ENCODE data around the gene TBL1Y. TPM values are rescaled to one million over a fixed set of nuclear protein-coding genes. Genes with fewer than 3 reads are reported as not detected.

Gene TBL1Y
- total RNA-seq, 1 experiment from 2014 or later = not detected

DNA sequence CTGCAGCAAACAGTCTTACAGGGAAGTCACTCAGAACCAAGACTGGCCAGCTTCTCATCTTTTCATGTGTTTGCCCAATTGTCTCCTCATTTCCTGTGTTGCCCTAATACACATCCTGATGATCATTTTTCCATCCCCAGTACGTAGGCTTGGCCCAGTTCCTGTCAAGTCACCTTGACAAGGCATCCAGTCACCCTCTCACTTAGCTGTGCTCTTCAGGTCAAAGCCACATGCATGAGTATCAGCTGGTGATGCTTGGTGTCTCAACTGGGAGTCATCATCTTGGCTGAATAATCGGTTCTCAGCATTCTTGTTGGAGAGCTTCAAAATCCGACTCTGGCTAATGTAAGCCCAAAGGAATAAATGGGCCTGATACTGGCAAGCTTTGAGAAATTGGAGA lies 186.5 kb downstream of the TBL1Y start (continued):
- TF ChIP-seq, protein P1, sequence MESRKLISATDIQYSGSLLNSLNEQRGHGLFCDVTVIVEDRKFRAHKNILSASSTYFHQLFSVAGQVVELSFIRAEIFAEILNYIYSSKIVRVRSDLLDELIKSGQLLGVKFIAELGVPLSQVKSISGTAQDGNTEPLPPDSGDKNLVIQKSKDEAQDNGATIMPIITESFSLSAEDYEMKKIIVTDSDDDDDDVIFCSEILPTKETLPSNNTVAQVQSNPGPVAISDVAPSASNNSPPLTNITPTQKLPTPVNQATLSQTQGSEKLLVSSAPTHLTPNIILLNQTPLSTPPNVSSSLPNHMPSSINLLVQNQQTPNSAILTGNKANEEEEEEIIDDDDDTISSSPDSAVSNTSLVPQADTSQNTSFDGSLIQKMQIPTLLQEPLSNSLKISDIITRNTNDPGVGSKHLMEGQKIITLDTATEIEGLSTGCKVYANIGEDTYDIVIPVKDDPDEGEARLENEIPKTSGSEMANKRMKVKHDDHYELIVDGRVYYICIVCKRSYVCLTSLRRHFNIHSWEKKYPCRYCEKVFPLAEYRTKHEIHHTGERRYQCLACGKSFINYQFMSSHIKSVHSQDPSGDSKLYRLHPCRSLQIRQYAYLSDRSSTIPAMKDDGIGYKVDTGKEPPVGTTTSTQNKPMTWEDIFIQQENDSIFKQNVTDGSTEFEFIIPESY (IDR thresholded peaks at IDR 0.05; ENCODE audit: extremely low read depth, insufficient replicate concordance, low read length) = no peak
- no peak for TF ChIP-seq TCF7L2 (IDR thresholded peaks at IDR 0.05; ENCODE audit: borderline replicate concordance, extremely low read depth, insufficient read depth, insufficient read length)

DNA sequence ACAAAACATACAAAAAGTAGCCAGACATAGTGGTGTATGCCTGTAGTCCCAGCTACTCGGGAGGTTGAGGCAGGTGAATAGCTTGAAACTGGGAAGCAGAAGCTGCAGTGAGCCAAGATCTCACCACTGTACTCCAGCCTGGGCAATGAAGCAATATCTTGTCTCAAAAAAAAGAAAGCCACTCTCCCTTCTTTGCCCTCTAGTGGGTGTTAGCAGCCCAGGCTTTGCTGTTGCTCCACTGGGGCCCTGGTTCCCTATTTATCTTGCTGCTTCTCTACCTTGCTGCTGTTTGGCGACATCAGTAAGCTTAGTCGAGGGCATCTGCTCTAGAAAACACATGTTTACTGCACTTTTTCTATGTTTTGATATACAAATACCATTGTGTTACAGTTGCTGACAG lies 189.2 kb downstream of the TBL1Y start:
- Histone ChIP-seq H3K9ac (ENCODE audit: low read length) (no peak overlapping the region), H3K4me1 (ENCODE audit: control insufficient read depth in 1 of 2, insufficient read depth in 2 of 2, low read length in 2 of 2) (no peaks in the 10 kb centered on the region), H3K9me2 (ENCODE audit: insufficient read depth) (no peaks in the 10 kb centered on the region), H3K4me2 (ENCODE audit: low read length) (no peak overlapping the region), H3K36me3 (ENCODE audit: control insufficient read depth in 1 of 2, insufficient read depth in 2 of 2, low read length in 2 of 2) (no peaks in the 10 kb centered on the region), H3K79me2 (ENCODE audit: insufficient read depth, low read length) (no peaks in the 10 kb centered on the region), H3K9me3 (ENCODE audit: control insufficient read depth in 1 of 2, insufficient read depth in 1 of 2, low read depth in 1 of 2, low read length in 2 of 2) (no peaks in the 10 kb centered on the region), H4K20me1 (ENCODE audit: insufficient read depth) (no peaks in the 10 kb centered on the region), H3K27ac (ENCODE audit: low read depth, low read length) (no peak overlapping the region), H3K27me3 (ENCODE audit: insufficient read depth, low read length) (no peaks in the 10 kb centered on the region), H3K4me3 (replicated peaks in 1 of 2; ENCODE audit: low read depth in 1 of 2, low read length in 2 of 2) (no peak overlapping the region), H2AFZ (ENCODE audit: low read depth, low read length, poor library complexity, severe bottlenecking) (no peak overlapping the region)
- DNase-seq (ENCODE audit: low read depth, low spot score) = no peak
- RAD21 ChIA-PET (ENCODE audit: low non-redundant PET in 1 of 2, low total read pairs in 2 of 2, uncharacterized antibody in 2 of 2, unreplicated experiment in 2 of 2) = no interaction called here
- TF ChIP-seq CBX3 (IDR thresholded peaks at IDR 0.05; ENCODE audit: low read depth) = no peak
- no peak for TF ChIP-seq RAD21 (IDR thresholded peaks at IDR 0.05; ENCODE audit: low read depth)
- TF ChIP-seq POLR2A (IDR thresholded peaks at IDR 0.05; ENCODE audit: borderline replicate concordance, extremely low read depth, insufficient read depth, insufficient read length) = no peak
- TF ChIP-seq JUND (IDR thresholded peaks at IDR 0.05) = no peak
- no peak for TF ChIP-seq ZFX (IDR thresholded peaks at IDR 0.05)
- TF ChIP-seq, protein P2, sequence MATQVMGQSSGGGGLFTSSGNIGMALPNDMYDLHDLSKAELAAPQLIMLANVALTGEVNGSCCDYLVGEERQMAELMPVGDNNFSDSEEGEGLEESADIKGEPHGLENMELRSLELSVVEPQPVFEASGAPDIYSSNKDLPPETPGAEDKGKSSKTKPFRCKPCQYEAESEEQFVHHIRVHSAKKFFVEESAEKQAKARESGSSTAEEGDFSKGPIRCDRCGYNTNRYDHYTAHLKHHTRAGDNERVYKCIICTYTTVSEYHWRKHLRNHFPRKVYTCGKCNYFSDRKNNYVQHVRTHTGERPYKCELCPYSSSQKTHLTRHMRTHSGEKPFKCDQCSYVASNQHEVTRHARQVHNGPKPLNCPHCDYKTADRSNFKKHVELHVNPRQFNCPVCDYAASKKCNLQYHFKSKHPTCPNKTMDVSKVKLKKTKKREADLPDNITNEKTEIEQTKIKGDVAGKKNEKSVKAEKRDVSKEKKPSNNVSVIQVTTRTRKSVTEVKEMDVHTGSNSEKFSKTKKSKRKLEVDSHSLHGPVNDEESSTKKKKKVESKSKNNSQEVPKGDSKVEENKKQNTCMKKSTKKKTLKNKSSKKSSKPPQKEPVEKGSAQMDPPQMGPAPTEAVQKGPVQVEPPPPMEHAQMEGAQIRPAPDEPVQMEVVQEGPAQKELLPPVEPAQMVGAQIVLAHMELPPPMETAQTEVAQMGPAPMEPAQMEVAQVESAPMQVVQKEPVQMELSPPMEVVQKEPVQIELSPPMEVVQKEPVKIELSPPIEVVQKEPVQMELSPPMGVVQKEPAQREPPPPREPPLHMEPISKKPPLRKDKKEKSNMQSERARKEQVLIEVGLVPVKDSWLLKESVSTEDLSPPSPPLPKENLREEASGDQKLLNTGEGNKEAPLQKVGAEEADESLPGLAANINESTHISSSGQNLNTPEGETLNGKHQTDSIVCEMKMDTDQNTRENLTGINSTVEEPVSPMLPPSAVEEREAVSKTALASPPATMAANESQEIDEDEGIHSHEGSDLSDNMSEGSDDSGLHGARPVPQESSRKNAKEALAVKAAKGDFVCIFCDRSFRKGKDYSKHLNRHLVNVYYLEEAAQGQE (IDR thresholded peaks at IDR 0.05; ENCODE audit: low read depth) = no peak
- no peak for TF ChIP-seq SRF (IDR thresholded peaks at IDR 0.05; ENCODE audit: low read depth)
- TF ChIP-seq SP1 (IDR thresholded peaks at IDR 0.05; ENCODE audit: low read depth) = no peak
- no peak for TF ChIP-seq YY1 (IDR thresholded peaks at IDR 0.05; ENCODE audit: extremely low read depth, insufficient replicate concordance, low read depth, low read length)
- no peak for TF ChIP-seq EGR1 (IDR thresholded peaks at IDR 0.05; ENCODE audit: low read depth)
- no peak for TF ChIP-seq POLR2AphosphoS5 (IDR thresholded peaks at IDR 0.05; ENCODE audit: low read depth, low read length)
- TF ChIP-seq, protein P1 (IDR thresholded peaks at IDR 0.05; ENCODE audit: extremely low read depth, insufficient replicate concordance, low read length) = no peak
- no peak for TF ChIP-seq TCF7L2 (IDR thresholded peaks at IDR 0.05; ENCODE audit: borderline replicate concordance, extremely low read depth, insufficient read depth, insufficient read length)
- no peak for TF ChIP-seq ZNF274 (IDR thresholded peaks at IDR 0.05; ENCODE audit: low read depth, low read length)
- no peak for TF ChIP-seq SIN3A (IDR thresholded peaks at IDR 0.05; ENCODE audit: low read depth)
- no TSS peak for BruUV-seq (replicated peaks)
- POLR2A ChIA-PET = no interaction called here
- intact Hi-C loops (cut with micrococcal nuclease) = no loop called here
- no peak for ATAC-seq
- CTCF ChIA-PET = no interaction called here
